ENCODE data around the gene LIN52.

Gene LIN52

DNA sequence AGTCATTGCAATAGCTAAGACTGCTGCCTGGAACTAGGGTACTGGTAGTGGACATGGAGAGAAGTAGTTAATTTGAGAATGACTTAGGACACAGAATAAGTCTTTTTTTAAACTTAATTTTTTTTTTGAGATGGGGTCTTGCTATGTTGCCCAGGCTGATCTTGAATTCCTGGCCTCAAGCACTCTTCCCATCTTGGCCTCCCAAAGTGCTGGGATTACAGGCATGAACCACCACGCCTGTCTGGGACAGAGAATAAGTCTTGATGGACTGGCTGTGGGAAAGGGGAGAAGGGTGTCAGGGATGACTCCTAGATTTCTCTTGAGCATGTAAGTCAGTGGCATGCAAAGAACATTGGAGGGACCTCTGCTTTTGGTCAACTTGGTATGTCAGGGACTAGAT lies 42.9 kb downstream of the LIN52 start:
- no peak for DNase-seq (ENCODE audit: low read depth in 1 of 2, low spot score in 1 of 2)
- TF ChIP-seq JUND (IDR thresholded peaks at IDR 0.05; ENCODE audit: low read depth): no peak
- in situ Hi-C loops (cut with HindIII; ENCODE audit: low pct_unique_long_range_greater_than_20kb, low sequenced_read_pairs): no loop called here

DNA sequence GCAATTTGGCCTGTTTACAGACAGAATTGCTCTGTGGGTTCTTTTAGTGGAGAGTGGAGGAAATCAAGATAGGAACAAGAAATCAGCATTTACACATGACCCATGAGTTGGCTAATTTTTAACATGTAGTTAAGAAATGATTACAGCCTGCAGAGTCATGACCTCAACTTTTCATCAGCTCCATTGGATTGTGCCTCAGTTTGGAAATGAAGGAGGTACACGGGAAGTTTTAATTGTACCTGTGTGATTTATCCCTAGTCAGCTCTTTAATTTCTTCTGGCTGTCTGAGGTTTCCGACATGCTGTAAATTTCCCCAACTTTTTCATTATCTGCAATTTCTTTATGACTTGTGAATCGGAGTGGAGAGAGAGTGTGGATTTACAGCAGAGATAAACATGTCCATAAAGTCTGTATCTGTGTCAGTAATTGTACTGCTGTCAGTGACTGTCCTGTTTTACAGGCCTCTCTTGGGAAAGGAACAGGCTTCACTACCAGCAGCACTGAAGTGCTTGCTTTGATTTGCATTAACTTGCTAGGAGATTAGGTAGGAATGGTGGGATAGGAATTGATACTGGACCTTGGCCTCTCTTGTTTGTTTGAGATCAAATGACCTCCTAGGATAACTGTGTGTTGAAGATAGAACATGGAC lies 49.2 kb downstream of the LIN52 start:
- in situ Hi-C loops (cut with HindIII; ENCODE audit: low pct_unique_long_range_greater_than_20kb, low sequenced_read_pairs): no loop called here

DNA sequence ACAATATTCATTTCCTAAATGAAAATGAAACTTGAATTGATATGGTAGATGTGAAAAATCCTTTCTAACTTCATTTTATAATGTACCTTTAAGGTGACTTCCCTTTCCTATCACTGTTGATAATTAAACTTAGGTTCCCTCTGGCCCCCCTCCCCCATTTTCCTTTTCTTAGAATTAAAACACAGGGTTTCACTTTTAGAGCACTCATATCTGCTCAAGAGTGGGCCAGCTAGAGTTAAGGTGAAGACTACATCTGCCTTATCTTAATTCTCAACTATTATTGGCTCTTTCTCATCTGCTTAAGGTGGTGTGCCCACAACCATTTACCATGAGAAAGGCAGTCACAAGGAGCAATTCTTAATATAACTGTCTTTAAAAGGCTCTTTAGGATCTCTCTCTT lies 49.7 kb downstream of the LIN52 start:
- TF ChIP-seq JUND (IDR thresholded peaks at IDR 0.05; ENCODE audit: low read depth): no peak
- DNase-seq (ENCODE audit: low read depth in 1 of 2, low spot score in 1 of 2): no peak
- in situ Hi-C loops (cut with HindIII; ENCODE audit: low pct_unique_long_range_greater_than_20kb, low sequenced_read_pairs): no loop called here

More for the DNA sequence above, 49.2 kb downstream of the LIN52 start:
- TF ChIP-seq JUND (IDR thresholded peaks at IDR 0.05; ENCODE audit: low read depth): no peak
- no peak for DNase-seq (ENCODE audit: low read depth in 1 of 2, low spot score in 1 of 2)

DNA sequence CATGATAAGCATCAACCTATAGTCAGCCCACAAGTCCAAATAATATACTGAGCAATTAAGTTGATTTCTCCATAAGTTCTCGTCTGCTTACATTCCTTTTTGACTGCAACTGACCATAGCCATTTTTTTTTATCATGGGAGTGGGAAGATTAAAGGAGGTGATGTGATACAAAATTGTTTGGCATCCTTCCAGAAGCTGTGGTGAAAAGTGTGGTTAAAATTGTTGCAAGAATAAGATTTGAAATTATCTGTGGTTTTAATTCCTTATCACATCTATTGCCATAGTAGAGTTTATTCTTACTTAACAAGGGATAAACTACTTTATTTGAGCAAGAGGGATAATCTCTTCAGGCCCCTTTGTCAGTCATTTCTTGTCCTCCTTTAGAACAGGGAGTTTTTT lies 50.7 kb downstream of the LIN52 start:
- DNase-seq (ENCODE audit: low read depth in 1 of 2, low spot score in 1 of 2): no peak
- in situ Hi-C loops (cut with HindIII; ENCODE audit: low pct_unique_long_range_greater_than_20kb, low sequenced_read_pairs): no loop called here
- no peak for TF ChIP-seq JUND (IDR thresholded peaks at IDR 0.05; ENCODE audit: low read depth)

DNA sequence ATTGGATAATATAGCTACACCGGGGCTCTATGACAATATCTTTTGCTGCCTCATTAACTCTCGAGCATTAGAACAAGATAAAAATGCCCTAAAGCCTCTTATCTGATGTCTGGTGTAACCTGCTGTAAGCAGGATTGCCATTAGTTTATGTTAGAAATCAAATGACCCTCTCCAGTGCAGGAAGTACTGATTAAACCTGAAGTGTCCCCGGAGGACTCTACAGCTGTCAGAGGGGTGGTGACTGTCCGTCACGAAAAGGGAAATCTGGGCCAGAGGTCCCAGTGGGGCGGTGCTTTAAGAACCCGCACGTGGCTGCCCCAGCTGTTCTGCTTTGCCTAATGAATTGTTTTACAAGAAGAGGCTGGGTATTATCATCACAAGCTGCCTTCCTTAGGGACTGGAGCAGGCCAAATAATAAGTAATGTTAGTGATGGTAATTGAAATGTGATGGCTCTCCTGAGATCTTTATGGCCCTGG lies 55.7 kb downstream of the LIN52 start:
- no peak for TF ChIP-seq JUND (IDR thresholded peaks at IDR 0.05; ENCODE audit: low read depth)
- no peak for DNase-seq (ENCODE audit: low read depth in 1 of 2, low spot score in 1 of 2)
- in situ Hi-C loops (cut with HindIII; ENCODE audit: low pct_unique_long_range_greater_than_20kb, low sequenced_read_pairs): no loop called here

DNA sequence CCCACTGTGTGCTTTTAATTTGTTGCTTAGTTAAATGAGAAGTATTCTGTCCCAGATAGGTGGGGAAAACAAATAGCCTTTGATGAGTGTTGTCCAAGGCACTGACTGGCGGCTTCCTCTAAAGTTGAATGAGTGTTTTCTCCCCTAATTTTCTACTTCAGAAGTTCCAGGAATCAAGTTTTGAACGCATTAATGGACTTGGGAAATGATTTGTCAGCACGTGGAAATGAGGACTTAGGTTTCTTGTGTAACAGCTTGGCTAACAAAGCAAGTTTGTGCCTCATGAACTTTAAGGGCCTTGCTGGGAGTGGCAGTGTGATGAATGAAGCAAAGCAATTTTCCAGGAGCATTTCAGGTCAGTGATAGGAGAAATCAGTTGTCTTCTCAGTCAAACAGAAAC lies 56.9 kb downstream of the LIN52 start:
- TF ChIP-seq JUND (IDR thresholded peaks at IDR 0.05; ENCODE audit: low read depth): no peak
- DNase-seq (ENCODE audit: low read depth in 1 of 2, low spot score in 1 of 2): no peak
- in situ Hi-C loops (cut with HindIII; ENCODE audit: low pct_unique_long_range_greater_than_20kb, low sequenced_read_pairs): no loop called here

DNA sequence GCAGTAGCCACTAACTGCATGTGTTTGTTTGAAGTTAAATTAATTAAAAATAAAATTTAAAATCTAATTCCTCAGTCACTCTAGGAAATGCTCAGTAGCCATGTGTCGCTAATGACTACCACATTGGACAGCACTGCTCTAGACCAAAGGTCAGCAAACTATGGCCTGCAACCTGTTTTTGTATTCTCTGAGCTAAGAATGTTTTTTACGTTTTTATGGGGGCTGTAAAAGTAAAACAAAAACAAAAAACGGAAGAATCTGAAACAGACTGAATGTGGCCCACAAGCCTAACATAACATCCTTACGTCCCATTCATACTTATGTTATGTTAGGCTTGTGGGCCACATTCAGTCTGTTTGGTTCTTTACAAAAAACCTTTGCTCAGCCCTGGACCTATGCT lies 57.8 kb downstream of the LIN52 start:
- no peak for DNase-seq (ENCODE audit: low read depth in 1 of 2, low spot score in 1 of 2)
- no peak for TF ChIP-seq JUND (IDR thresholded peaks at IDR 0.05; ENCODE audit: low read depth)
- in situ Hi-C loops (cut with HindIII; ENCODE audit: low pct_unique_long_range_greater_than_20kb, low sequenced_read_pairs): no loop called here

DNA sequence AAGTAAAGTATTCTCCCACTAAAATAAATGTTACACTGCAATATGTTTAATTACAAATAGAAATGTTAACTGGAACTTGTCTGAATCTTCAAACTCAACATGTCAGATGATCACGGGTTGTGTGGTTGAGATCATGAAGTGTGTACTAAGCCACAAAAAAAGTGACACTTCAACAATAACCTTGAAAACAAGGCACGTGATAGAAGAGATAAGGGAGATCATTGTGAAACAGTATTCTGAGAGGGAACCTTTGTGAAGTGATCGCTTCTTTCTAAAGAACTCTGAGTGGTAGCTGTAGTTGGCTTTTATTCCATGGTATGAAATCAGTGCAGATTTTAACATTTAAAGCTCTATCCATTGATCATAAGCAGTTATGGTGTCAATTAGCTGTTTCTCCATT lies 60.0 kb downstream of the LIN52 start:
- DNase-seq (ENCODE audit: low read depth in 1 of 2, low spot score in 1 of 2): no peak
- no peak for TF ChIP-seq JUND (IDR thresholded peaks at IDR 0.05; ENCODE audit: low read depth)
- in situ Hi-C loops (cut with HindIII; ENCODE audit: low pct_unique_long_range_greater_than_20kb, low sequenced_read_pairs): no loop called here

DNA sequence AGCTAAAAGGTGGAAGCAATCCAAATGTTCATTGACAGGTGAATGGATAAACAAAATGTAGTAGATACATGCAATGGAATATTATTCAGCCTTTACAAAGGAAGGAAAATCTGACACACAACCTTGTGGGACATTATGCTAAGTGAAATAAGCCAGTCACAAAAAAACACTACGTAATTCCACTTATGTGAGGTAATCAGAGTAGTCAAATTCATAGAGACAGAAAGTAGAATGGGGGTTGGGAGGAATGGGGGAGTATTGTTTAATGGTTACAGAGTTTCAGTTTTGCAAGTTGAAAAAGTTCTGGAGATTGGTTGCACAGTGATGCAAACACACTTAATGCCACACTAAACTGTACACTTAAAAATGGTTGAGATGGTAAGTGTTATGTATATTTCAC lies 62.8 kb downstream of the LIN52 start:
- TF ChIP-seq JUND (IDR thresholded peaks at IDR 0.05; ENCODE audit: low read depth): no peak
- in situ Hi-C loops (cut with HindIII; ENCODE audit: low pct_unique_long_range_greater_than_20kb, low sequenced_read_pairs): no loop called here
- DNase-seq (ENCODE audit: low read depth in 1 of 2, low spot score in 1 of 2): no peak

DNA sequence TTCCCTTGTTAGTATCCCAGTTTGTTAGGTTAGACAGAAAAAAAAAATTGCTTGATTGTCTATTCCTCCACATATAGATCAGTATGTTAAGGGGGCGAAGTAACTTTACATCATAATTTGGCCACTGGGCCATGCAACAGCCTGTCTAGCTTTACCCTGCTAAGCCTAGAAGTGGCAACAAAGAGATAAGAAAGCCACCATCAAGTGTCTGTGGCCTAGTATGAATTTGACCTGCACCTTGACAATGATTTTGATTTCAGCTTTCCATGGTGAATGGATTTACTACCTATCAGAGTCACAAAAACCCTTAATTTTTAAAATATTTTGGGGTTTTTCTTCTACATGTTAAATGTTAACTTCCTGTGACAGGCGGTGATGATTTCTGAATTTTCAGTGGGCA lies 63.9 kb downstream of the LIN52 start:
- TF ChIP-seq JUND (IDR thresholded peaks at IDR 0.05; ENCODE audit: low read depth): no peak
- in situ Hi-C loops (cut with HindIII; ENCODE audit: low pct_unique_long_range_greater_than_20kb, low sequenced_read_pairs): no loop called here
- no peak for DNase-seq (ENCODE audit: low read depth in 1 of 2, low spot score in 1 of 2)

DNA sequence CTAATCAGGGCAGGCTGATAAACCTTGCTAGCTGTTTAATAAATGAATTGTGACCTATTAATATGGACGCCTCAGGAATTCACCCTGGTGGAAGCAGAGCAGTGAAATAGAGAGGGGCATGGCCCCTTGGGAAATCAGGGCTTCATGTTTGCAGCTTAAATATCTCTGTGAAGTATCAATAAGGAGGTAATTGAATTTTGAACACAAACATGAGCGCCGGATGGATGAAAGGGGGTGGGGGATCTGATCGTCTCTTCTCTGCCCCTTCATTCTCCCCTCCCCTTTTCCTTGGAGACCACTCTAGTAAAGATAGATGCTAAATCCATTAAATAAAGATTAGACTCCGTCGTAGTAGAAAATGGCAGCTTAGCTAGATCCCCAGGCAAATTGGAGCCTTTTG lies 70.5 kb downstream of the LIN52 start:
- in situ Hi-C loops (cut with HindIII; ENCODE audit: low pct_unique_long_range_greater_than_20kb, low sequenced_read_pairs): no loop called here
- no peak for DNase-seq (ENCODE audit: low read depth in 1 of 2, low spot score in 1 of 2)
- no peak for TF ChIP-seq JUND (IDR thresholded peaks at IDR 0.05; ENCODE audit: low read depth)

DNA sequence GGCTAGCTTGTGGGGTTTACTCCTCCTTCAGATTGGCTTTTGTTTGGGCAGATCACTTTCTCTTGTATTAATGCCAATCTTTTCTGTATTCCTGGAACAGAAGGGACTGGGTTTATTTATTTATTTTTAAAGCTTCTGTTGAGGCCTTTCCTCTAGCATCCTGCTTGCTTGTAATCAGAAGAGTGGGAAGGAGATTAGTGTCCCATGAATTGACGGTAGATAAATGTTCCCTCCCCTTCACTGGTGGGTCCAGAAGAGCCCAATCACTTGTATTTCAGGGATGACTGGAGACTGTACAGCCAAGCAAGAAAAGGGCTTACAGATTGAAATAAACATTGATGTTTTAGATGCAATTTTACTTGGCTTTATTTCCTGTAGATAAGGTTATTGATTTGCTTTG lies 71.0 kb downstream of the LIN52 start:
- TF ChIP-seq JUND (IDR thresholded peaks at IDR 0.05; ENCODE audit: low read depth): no peak
- no peak for DNase-seq (ENCODE audit: low read depth in 1 of 2, low spot score in 1 of 2)
- in situ Hi-C loops (cut with HindIII; ENCODE audit: low pct_unique_long_range_greater_than_20kb, low sequenced_read_pairs): no loop called here

DNA sequence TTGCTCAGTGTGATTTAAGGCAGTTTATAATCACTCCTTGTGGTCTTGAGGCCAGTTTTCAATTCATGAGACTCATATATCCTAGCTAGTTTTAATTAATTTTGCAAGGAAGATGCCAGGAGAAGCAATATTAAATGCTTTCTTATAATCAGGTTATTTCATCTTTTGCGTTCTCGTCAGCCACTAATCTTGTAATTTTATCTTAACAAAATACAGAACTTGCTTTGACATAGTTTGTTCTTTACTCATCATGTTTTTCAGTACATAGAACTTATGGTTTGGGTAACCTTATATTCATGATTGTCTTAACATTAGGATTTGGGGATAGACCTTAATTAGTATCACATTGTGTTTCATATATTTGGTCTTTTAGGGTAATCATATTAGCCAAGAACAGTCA lies 76.0 kb downstream of the LIN52 start:
- in situ Hi-C loops (cut with HindIII; ENCODE audit: low pct_unique_long_range_greater_than_20kb, low sequenced_read_pairs): no loop called here
- no peak for TF ChIP-seq JUND (IDR thresholded peaks at IDR 0.05; ENCODE audit: low read depth)
- DNase-seq (ENCODE audit: low read depth in 1 of 2, low spot score in 1 of 2): no peak

DNA sequence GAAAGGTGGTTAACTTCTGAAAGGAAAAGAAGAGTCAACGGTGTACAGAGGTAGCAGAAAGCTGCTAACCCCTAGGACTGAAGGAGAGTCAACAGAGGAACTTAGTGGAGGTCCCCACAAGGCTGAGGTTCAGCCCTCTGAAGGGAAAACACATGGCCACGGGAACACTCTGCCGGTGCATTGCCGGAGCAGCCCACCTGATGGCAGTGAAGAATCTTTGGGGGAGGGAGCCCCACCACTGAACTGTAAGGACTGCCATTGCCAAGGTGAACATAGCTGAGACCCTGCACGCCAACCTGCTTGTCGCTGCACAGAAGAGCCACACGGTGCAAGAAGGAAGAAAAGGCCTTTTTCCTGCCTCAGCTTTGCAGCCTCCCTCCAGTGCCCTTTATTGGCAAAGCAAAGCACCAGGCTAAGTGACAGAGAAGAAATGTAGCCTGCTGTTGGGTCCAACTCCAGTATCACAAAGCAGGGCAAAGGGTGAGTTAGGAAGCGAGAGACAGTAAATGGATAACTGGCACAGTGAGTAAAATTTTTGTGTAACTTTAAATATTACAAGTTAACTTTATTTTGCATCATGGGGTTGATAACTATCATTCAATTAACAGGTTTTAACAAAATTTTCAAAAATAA lies 76.9 kb downstream of the LIN52 start:
- in situ Hi-C loops (cut with HindIII; ENCODE audit: low pct_unique_long_range_greater_than_20kb, low sequenced_read_pairs): no loop called here
- no peak for DNase-seq (ENCODE audit: low read depth in 1 of 2, low spot score in 1 of 2)
- TF ChIP-seq JUND (IDR thresholded peaks at IDR 0.05; ENCODE audit: low read depth): no peak
